8988T (cell line): Measurements from ENCODE around the gene GID8.

Experiments
- DNase-seq: peaks from one replicate; pipeline ENCODE4 v3.0.0; 2011

The GID8 gene

DNA sequence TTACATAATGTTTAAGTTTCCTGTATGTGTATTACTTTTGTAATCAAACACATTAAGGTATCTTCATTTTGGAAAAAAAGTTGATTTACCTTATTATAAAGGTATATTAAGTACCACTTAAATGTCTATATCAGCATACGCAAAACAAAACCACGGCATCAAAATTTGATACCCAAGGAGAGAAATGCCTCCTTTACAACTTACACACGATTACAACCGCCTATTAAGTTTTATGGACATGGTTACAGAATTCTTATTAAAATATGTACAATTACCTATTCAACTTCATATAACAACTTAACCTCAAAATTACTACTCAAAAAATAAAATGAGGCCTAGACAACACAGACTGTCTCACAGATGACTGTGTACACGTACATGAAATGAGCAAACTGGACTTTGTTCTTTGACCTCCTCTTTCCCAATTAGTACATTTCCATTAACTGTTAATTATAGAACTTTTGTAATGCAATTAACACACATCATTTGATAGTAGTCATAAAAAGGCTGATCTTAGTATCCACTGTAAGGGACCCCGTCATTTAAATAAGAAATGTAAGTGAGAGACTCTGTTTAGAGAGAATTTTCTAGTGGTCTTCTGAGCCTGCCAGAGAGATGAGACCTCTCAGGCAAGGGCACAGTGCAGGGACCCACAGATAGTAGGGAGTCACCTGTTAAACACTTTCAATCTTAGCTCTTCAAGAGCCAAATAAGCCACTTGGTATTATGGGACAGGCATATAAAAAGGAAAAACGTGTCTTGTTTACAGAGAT lies 14.1 kb upstream of the GID8 start:
- DNase-seq = no peak

- no peak for DNase-seq
Observed at GRCh38 chr20:62924442-62925075, 13.4 kb upstream of the GID8 start.

GRCh38 chr20:62925076-62925419 lies 12.9 kb upstream of the GID8 start:
- no peak for DNase-seq

DNA sequence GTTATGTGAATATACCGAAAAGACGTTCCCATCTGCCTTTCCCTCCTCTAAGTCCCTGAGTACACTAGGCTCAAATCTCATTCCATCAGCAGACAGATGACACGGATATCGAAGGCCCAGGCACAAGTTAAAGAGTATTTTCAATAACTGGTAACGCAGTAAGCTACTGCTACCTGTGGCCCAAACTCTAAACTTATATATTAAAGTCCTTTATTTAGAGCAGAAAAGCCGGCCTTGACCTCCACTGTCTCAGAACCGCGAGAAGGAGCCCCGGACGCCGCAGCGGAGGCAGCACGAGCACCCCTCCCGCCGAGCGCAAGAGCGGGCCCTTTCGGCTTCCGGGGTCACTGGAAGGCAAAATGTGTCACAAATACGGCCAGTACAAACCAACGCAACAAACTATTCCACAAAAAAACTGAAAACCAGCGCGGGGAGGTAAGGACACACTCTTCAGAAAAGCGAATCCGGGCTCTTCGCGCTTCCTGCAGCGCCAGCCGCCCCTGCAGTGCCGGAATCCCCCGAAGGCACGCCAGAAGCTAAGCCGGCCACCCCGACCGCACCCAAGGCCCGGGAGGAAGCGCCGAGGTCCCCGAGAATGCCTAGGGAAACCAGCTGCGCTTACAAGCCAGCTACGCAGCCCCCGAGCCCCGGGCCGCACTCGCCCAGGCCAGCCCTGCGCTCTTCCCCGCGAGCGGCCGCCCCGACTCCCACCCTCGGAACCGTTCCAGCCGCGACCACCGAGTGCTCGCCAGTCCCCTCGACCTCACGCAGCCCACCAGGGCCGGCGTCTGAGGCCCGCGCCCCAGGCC lies 12.3 kb upstream of the GID8 start:
- no peak for DNase-seq

DNA sequence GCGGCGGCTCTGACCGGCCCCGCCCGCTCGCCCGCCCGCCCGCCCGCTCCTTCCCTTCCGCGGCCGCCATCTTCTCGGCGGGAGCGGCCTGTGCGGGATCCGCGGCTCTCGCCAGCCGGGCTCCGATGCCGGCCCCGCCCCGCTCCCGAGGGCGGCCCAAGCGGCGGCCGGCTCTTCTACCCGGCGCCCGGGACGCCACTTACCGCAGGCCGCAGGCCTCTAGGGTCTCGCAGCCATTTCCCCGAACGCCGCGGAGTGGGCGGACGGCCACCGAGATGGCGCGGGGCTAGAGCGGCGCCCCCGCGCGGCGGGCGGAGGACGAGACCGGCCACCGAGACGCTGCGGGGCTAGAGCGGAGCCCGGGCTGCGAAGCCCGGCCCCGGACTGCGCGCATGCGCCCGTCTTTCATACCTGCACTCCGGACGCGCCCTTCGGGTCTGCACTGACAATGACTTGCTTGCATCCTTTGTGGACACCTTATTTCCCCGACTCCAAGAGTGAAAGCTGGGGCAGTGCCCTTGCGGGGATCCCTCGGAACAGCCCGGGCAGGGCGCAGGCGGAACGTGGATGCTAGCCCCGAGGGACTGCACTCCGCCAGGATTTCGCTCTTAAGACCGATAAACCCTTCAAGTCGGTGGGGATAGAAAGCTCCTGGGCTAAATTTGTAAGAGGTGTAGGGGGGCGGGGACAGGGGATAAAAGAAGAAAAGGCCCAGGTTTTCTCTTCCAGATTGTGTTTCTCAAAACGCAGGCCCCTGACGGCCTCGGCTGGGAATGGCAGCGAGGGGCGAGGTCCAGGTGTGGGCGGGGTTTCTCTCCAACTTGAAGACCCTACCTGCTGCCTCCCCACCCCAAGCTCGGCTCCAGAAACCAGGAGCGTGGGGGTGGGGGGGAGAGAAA lies 11.5 kb upstream of the GID8 start, which contains the start of gene DIDO1:
Gene DIDO1 (minus strand): TSS at position 277 of the 899 bp plus-strand sequence.
- peak; percentile 97 for DNase-seq

- DNase-seq = no peak
Observed at GRCh38 chr20:62927128-62927705, 10.7 kb upstream of the GID8 start.

DNA sequence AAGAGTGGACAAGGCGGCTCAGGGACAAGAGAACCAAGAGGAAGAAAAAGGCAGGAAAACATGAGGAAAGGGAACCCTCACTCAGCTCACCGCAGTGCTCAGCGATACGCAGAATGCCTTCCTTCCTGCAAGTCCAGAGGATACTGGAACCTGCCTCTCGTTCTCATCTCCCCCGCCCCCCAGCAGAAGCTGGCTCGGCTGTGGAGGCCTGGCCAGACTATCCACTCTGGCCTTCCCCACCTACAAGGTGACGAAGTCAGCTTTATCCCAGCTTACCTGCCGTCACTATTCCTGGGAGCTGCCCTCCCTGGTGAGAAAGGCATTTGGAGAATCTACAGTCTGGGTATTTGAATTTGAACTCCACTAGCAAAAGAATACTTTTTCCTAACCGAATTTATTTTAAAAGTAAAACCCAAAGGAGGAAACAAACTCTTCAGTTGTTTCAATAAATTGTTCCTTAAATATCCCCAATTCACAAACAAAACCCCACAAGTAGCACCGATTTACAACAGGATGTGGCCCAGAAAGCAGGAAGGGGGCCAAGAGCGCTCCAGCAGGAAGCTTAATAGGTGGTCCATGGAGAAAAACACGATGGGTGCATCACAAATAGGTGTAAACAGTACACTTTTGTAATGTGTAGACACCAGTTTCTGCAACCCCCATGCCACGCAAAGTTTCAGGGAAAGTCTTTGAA lies 9.6 kb upstream of the GID8 start:
- DNase-seq = no peak

GRCh38 chr20:62929051-62929538 lies 8.9 kb upstream of the GID8 start:
- DNase-seq = peak; percentile 85

DNA sequence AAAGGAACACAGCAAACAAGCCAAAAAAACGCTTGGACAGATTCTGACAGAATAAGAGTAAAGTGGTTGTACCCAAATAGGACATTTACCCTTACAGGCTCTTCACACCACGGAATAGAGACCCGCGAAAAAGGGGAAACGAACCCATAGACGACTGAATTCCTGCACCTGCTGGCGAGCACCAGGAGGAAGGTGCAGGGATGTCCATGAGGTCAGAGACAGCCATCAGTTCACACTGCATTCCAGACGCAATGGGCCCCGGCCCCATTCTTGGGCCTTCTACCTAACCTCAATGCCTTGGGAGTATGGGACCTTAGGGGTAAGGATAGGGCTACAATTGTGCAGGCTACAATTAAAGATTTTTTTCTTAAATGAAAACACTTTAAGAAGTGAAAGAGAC lies 6.5 kb upstream of the GID8 start:
- DNase-seq = no peak

GRCh38 chr20:62933966-62934365 lies 4.0 kb upstream of the GID8 start:
- no peak for DNase-seq

GRCh38 chr20:62935204-62935967 lies 2.6 kb upstream of the GID8 start:
- DNase-seq = no peak

- DNase-seq = no peak
Observed at GRCh38 chr20:62935968-62936585, 1.9 kb upstream of the GID8 start.

DNA sequence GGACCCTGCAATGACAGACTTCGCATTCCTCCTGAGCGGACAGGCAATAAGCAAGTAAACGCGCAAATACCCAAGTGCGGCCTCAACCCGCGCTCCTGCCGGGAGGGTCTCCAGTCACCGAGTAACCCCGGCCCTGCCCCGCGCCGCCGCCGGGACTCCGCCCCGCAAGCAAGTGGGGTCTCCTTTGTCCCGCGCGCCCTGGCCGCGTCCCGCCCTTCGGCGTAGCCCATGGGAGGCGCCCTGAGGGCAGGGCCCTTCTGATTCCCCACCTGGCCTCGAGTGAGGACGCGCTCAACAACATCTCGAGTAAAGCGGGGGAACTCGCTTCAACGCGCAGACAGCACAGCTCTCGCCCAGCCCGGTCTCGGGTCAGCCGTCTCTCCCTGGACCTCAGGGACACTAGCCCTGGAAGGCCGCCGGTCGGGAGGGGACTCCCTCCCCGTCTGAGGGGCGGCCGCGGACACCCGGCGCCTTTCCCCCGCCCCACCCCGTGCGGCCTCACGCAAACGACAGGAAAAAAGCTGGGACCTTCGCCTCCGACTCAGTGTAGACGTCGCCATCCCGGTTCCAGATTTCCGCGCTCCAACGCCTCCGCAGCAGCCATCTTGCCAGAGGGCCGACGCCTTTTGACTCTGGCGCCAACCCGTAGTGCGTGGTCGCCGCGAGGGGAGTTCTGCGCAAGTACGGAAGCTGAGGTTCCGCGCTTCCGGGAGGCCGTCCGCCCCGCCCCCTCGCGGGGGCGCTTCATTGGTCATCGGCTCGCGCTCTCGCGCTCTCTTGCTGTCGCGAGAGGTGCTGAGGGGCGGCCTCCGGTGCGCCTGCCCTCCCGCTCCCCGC lies 461 bp upstream of the GID8 start:
- DNase-seq = peak; percentile 86

- DNase-seq = no peak
Observed at GRCh38 chr20:62940875-62941274, 2.9 kb downstream of the GID8 start.

- DNase-seq = no peak
Observed at GRCh38 chr20:62941792-62942191, 3.8 kb downstream of the GID8 start.

DNA sequence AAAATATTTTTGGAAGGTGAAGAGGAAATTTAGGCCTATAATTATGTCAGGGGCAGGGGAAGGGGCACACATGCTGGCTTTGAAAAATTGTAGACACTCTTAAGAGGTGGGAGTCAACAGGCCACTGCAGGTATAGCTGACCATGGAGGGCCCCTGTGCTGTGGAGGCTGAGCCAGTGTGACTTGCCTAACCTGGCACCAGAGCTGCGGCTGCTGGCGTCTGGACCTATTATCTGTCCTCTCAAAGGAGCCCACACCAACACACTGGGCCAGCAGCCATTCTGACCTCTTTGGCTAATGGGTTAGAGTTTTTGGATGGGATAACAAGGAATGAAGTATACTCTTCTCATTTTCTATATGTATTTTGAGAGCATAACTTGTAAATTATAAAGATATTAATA lies 4.5 kb downstream of the GID8 start:
- DNase-seq = no peak

- no peak for DNase-seq
Observed at GRCh38 chr20:62943396-62943795, 5.4 kb downstream of the GID8 start.

DNA sequence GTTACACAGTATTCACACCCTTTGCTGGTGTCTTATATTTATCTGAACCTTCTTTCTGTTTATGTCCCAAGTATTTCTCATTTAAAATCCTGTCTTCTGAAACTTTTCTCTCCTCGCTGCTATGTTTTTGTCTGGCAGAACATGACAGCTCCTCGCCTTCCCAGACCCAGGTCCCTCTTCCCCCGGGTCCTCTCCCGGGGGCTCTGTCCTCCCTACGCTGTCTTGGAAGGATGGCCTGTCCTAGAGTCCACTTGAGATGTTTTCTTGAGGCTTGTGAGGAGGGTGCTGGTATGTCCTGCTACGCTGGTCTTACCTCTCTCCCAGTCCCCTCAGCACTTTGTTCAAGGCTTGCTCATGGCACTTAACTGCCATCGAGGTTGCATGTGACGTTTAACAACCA lies 6.2 kb downstream of the GID8 start:
- DNase-seq = no peak

GRCh38 chr20:62944746-62945145 lies 6.8 kb downstream of the GID8 start:
- DNase-seq = no peak
